SU-DHL-6 (cell line): ENCODE data around the gene FBXO24.

Source experiments
- H2AFZ ChIP-seq: fragments of 200-600 bp; sonication (generic); 2 replicates; pipeline ENCODE4 v1.6.1; 2014; ENCODE audit warnings: low read depth, mild to moderate bottlenecking, moderate library complexity, mixed read lengths, antibody characterized with exemption, low read length; ENCODE audit not compliant: severe bottlenecking
- H3F3A ChIP-seq: fragments of 200-600 bp; shearing (Covaris generic); 2 replicates; pipeline ENCODE4 v1.6.0; 2016; ENCODE audit warnings: antibody characterized with exemption, mild to moderate bottlenecking; ENCODE audit not compliant: insufficient read depth
- H3K27ac ChIP-seq: fragments of 200-600 bp; sonication (generic); 2 replicates; pipeline ENCODE4 v1.5.1; 2016; ENCODE audit warnings: low read depth, mild to moderate bottlenecking, low read length, moderate library complexity, mixed read lengths
- H3K27me3 ChIP-seq: fragments of 200-600 bp; sonication (generic), shearing (Covaris generic); 2 replicates; pipeline ENCODE4 v1.6.0; 2014; ENCODE audit warnings: mild to moderate bottlenecking, low read length
- H3K36me3 ChIP-seq: fragments of 200-600 bp; sonication (generic); 2 replicates; pipeline ENCODE4 v1.6.1; 2014; ENCODE audit warnings: mild to moderate bottlenecking, low read length, mixed read lengths
- H3K4me2 ChIP-seq: fragments of 300-600, 200-600 bp; shearing (Covaris generic), sonication (generic); 2 replicates; pipeline ENCODE4 v1.6.0; 2014; ENCODE audit warnings: low read length, low read depth, mild to moderate bottlenecking; ENCODE audit not compliant: poor library complexity, severe bottlenecking
- H3K4me3 ChIP-seq: fragments of 200-600 bp; sonication (generic); 2 replicates; pipeline ENCODE4 v1.5.1; 2014; ENCODE audit warnings: antibody characterized with exemption, low read length, mild to moderate bottlenecking, mixed read lengths; ENCODE audit not compliant: insufficient read depth, poor library complexity, severe bottlenecking
- H3K79me2 ChIP-seq: fragments of 200-600 bp; sonication (generic); 2 replicates; pipeline ENCODE4 v1.6.1; 2014; ENCODE audit warnings: mild to moderate bottlenecking, low read length, moderate library complexity; ENCODE audit not compliant: insufficient read depth
- H3K9ac ChIP-seq: fragments of 200-600 bp; sonication (generic); 2 replicates; pipeline ENCODE4 v1.7.0; 2014; ENCODE audit warnings: mild to moderate bottlenecking, low read length
- H3K9me2 ChIP-seq: fragments of 200-600 bp; sonication (generic); replicated peaks from 2 replicates; pipeline ENCODE4 v1.6.1; 2014; ENCODE audit warnings: low read length; ENCODE audit not compliant: insufficient read depth
- H3K9me3 ChIP-seq: fragments of 200-600 bp; sonication (generic); 2 replicates; pipeline ENCODE4 v1.6.1; 2014; ENCODE audit warnings: low read length, mixed read lengths; ENCODE audit not compliant: insufficient read depth
- H4K20me1 ChIP-seq: fragments of 200-600 bp; sonication (generic); 2 replicates; pipeline ENCODE4 v1.6.1; 2014; ENCODE audit warnings: low read depth, mild to moderate bottlenecking, antibody characterized with exemption, low read length, moderate library complexity, mixed read lengths
- CTCF ChIP-seq: fragments of 200-600 bp; sonication (generic); IDR thresholded peaks from one replicate; pipeline ENCODE4 v1.5.1; 2017; ENCODE audit warnings: antibody characterized with exemption, mild to moderate bottlenecking, low read length, moderate library complexity; ENCODE audit not compliant: insufficient read depth, poor library complexity, severe bottlenecking
- EZH2phosphoT487 ChIP-seq: fragments of 200-600 bp; sonication (generic), shearing (Covaris generic); conservative IDR thresholded peaks from 2 replicates; pipeline ENCODE4 v1.6.1; 2018; ENCODE audit warnings: mild to moderate bottlenecking, antibody characterized with exemption, low read length, moderate library complexity, mixed read lengths

FBXO24 gene

GRCh38 chr7:100623951-100624824 lies 38.1 kb downstream of the FBXO24 start:
- no peak overlapping the region for H3K9ac ChIP-seq
- no peak overlapping the region for H3K4me3 ChIP-seq
- H3K9me2 ChIP-seq, result no peaks in the 10 kb centered on the region
- H3K27ac ChIP-seq, result no peak overlapping the region
- H3K79me2 ChIP-seq, result no peaks in the 10 kb centered on the region
- H3K36me3 ChIP-seq, result no peaks in the 10 kb centered on the region
- no peaks in the 10 kb centered on the region for H3K9me3 ChIP-seq
- TF ChIP-seq EZH2phosphoT487 (no peak), CTCF (no peak)
- no peaks in the 10 kb centered on the region for H4K20me1 ChIP-seq
- H3K4me2 ChIP-seq, result no peak overlapping the region
- peaks cover 3% of the 10 kb centered on the region; the same call in 1 of the 2 replicates for H3F3A ChIP-seq
- no peaks in the 10 kb centered on the region for H3K27me3 ChIP-seq
- H2AFZ ChIP-seq, result no peak overlapping the region

GRCh38 chr7:100626055-100626454 lies 39.9 kb downstream of the FBXO24 start:
- H3K9me2 ChIP-seq, result no peaks in the 10 kb centered on the region
- H3F3A ChIP-seq, result peaks cover 7% of the 10 kb centered on the region
- TF ChIP-seq CTCF (no peak), EZH2phosphoT487 (no peak)
- peak overlapping the region; percentile 58 for H3K4me3 ChIP-seq
- no peaks in the 10 kb centered on the region for H3K36me3 ChIP-seq
- H3K79me2 ChIP-seq, result no peaks in the 10 kb centered on the region
- H3K4me2 ChIP-seq, result peak overlapping the region; percentile 77
- H3K27ac ChIP-seq, result no peak overlapping the region
- H4K20me1 ChIP-seq, result no peaks in the 10 kb centered on the region
- no peaks in the 10 kb centered on the region for H3K9me3 ChIP-seq
- peak overlapping the region; percentile 69 for H3K9ac ChIP-seq
- no peaks in the 10 kb centered on the region for H3K27me3 ChIP-seq
- H2AFZ ChIP-seq, result peak overlapping the region; percentile 20

- H3K9me2 ChIP-seq, result no peaks in the 10 kb centered on the region
- no peaks in the 10 kb centered on the region for H3K79me2 ChIP-seq
- peaks cover 9% of the 10 kb centered on the region for H3F3A ChIP-seq
- H3K4me2 ChIP-seq, result peak overlapping the region; percentile 77
- no peaks in the 10 kb centered on the region for H3K27me3 ChIP-seq
- H4K20me1 ChIP-seq, result no peaks in the 10 kb centered on the region
- peak overlapping the region; percentile 20 for H2AFZ ChIP-seq
- TF ChIP-seq CTCF (no peak), EZH2phosphoT487 (no peak)
- peak overlapping the region; percentile 25; the same call in 1 of the 2 replicates for H3K27ac ChIP-seq
- H3K9ac ChIP-seq, result peak overlapping the region; percentile 69
- peak overlapping the region; percentile 58 for H3K4me3 ChIP-seq
- H3K36me3 ChIP-seq, result no peaks in the 10 kb centered on the region
- H3K9me3 ChIP-seq, result no peaks in the 10 kb centered on the region
Observed at GRCh38 chr7:100626530-100627237, 40.6 kb downstream of the FBXO24 start.
